Measurements from ENCODE around the gene ANKAR.
"Not testable (repeated sequence)": the region's sequence is repeated elsewhere in the genome, so short reads cannot be mapped to it uniquely, and the experiment has no call there.

Gene ANKAR

GRCh38 chr2:189646521-189646920 is 27.9 kb upstream of the ANKAR start:
- no peak overlapping the region for H3K9ac ChIP-seq (ENCODE audit: low read depth, low read length, poor library complexity, severe bottlenecking)
- no peak for TF ChIP-seq EZH2phosphoT487 (IDR thresholded peaks at IDR 0.05; ENCODE audit: borderline replicate concordance)
- TF ChIP-seq CTCF (conservative IDR thresholded peaks at IDR 0.05; ENCODE audit: low read length): no peak
- H3K27me3 ChIP-seq (ENCODE audit: insufficient read depth, low read length, poor library complexity, severe bottlenecking): no peaks in the 10 kb centered on the region
- H4K20me1 ChIP-seq (ENCODE audit: insufficient read depth, low read length, poor library complexity, severe bottlenecking): no peaks in the 10 kb centered on the region
- H3K4me2 ChIP-seq (ENCODE audit: low read depth, low read length, poor library complexity, severe bottlenecking): no peak overlapping the region
- no peaks in the 10 kb centered on the region for H3F3A ChIP-seq (ENCODE audit: low read depth)
- H3K4me1 ChIP-seq (ENCODE audit: insufficient read depth, low read length, poor library complexity, severe bottlenecking): no peaks in the 10 kb centered on the region
- no peaks in the 10 kb centered on the region for H3K9me3 ChIP-seq (ENCODE audit: insufficient read depth, low read depth, low read length)
- H3K36me3 ChIP-seq (ENCODE audit: insufficient read depth, low read length): no peaks in the 10 kb centered on the region
- no peak overlapping the region for H3K4me3 ChIP-seq (ENCODE audit: low read length, poor library complexity, severe bottlenecking)
- no peaks in the 10 kb centered on the region for H3K9me2 ChIP-seq (replicated peaks; ENCODE audit: low read depth, low read length)
- no peak overlapping the region for H2AFZ ChIP-seq (ENCODE audit: low read length)
- H3K79me2 ChIP-seq (ENCODE audit: insufficient read depth, low read length): no peaks in the 10 kb centered on the region

- Histone ChIP-seq H3K4me2 (ENCODE audit: low read depth, low read length, poor library complexity, severe bottlenecking) (no peak overlapping the region), H3K9ac (ENCODE audit: low read depth, low read length, poor library complexity, severe bottlenecking) (no peak overlapping the region), H3K4me3 (ENCODE audit: low read length, poor library complexity, severe bottlenecking) (no peak overlapping the region), H3K27me3 (ENCODE audit: insufficient read depth, low read length, poor library complexity, severe bottlenecking) (no peaks in the 10 kb centered on the region), H3K4me1 (ENCODE audit: insufficient read depth, low read length, poor library complexity, severe bottlenecking) (no peaks in the 10 kb centered on the region), H3K9me3 (ENCODE audit: insufficient read depth, low read depth, low read length) (no peaks in the 10 kb centered on the region), H3K79me2 (ENCODE audit: insufficient read depth, low read length) (no peaks in the 10 kb centered on the region), H3F3A (ENCODE audit: low read depth) (no peaks in the 10 kb centered on the region), H3K9me2 (replicated peaks; ENCODE audit: low read depth, low read length) (no peaks in the 10 kb centered on the region), H3K36me3 (ENCODE audit: insufficient read depth, low read length) (no peaks in the 10 kb centered on the region), H4K20me1 (ENCODE audit: insufficient read depth, low read length, poor library complexity, severe bottlenecking) (no peaks in the 10 kb centered on the region), H2AFZ (ENCODE audit: low read length) (peak overlapping the region; percentile 16; the same call in 1 of the 2 replicates)
- no peak for TF ChIP-seq EZH2phosphoT487 (IDR thresholded peaks at IDR 0.05; ENCODE audit: borderline replicate concordance)
- TF ChIP-seq CTCF (conservative IDR thresholded peaks at IDR 0.05; ENCODE audit: low read length): no peak
These were observed 25.5 kb upstream of the ANKAR start for GRCh38 chr2:189648846-189649509.

GRCh38 chr2:189651284-189651683 is 23.2 kb upstream of the ANKAR start:
- Histone ChIP-seq H3K27me3 (ENCODE audit: insufficient read depth, low read length, poor library complexity, severe bottlenecking) (no peaks in the 10 kb centered on the region), H3F3A (ENCODE audit: low read depth) (no peaks in the 10 kb centered on the region), H3K9me3 (ENCODE audit: insufficient read depth, low read depth, low read length) (no peaks in the 10 kb centered on the region), H3K36me3 (ENCODE audit: insufficient read depth, low read length) (no peaks in the 10 kb centered on the region), H4K20me1 (ENCODE audit: insufficient read depth, low read length, poor library complexity, severe bottlenecking) (no peaks in the 10 kb centered on the region), H3K4me1 (ENCODE audit: insufficient read depth, low read length, poor library complexity, severe bottlenecking) (no peaks in the 10 kb centered on the region), H3K4me2 (ENCODE audit: low read depth, low read length, poor library complexity, severe bottlenecking) (no peak overlapping the region), H3K9me2 (replicated peaks; ENCODE audit: low read depth, low read length) (no peaks in the 10 kb centered on the region), H2AFZ (ENCODE audit: low read length) (no peak overlapping the region), H3K4me3 (ENCODE audit: low read length, poor library complexity, severe bottlenecking) (no peak overlapping the region), H3K9ac (ENCODE audit: low read depth, low read length, poor library complexity, severe bottlenecking) (no peak overlapping the region), H3K79me2 (ENCODE audit: insufficient read depth, low read length) (no peaks in the 10 kb centered on the region)
- TF ChIP-seq CTCF (conservative IDR thresholded peaks at IDR 0.05; ENCODE audit: low read length) (no peak), EZH2phosphoT487 (IDR thresholded peaks at IDR 0.05; ENCODE audit: borderline replicate concordance) (no peak)

- H3K9ac ChIP-seq (ENCODE audit: low read depth, low read length, poor library complexity, severe bottlenecking); H3K9me3 ChIP-seq (ENCODE audit: insufficient read depth, low read depth, low read length); H3K36me3 ChIP-seq (ENCODE audit: insufficient read depth, low read length); H3K4me2 ChIP-seq (ENCODE audit: low read depth, low read length, poor library complexity, severe bottlenecking); H3F3A ChIP-seq (ENCODE audit: low read depth); H2AFZ ChIP-seq (ENCODE audit: low read length); H3K4me3 ChIP-seq (ENCODE audit: low read length, poor library complexity, severe bottlenecking); H3K79me2 ChIP-seq (ENCODE audit: insufficient read depth, low read length); H4K20me1 ChIP-seq (ENCODE audit: insufficient read depth, low read length, poor library complexity, severe bottlenecking); H3K9me2 ChIP-seq (replicated peaks; ENCODE audit: low read depth, low read length); H3K27me3 ChIP-seq (ENCODE audit: insufficient read depth, low read length, poor library complexity, severe bottlenecking): not testable (repeated sequence)
- peaks cover 11% of the 10 kb centered on the region for H3K4me1 ChIP-seq (ENCODE audit: insufficient read depth, low read length, poor library complexity, severe bottlenecking)
These were observed 21.0 kb upstream of the ANKAR start for GRCh38 chr2:189653464-189653863.
